NCI-H82 treated with DMSO at 0.1 percent for 48 hours (cell line): Measurements from ENCODE around the gene NGEF.

Source experiments
- DNase-seq: peaks from one replicate; lab custom pipeline; 2025; ENCODE audit not compliant: unreplicated experiment; lab: John Stamatoyannopoulos, UW

NGEF gene

GRCh38 chr2:232901736-232902578, 111.1 kb downstream of the NGEF start:
- no peak for DNase-seq

DNA sequence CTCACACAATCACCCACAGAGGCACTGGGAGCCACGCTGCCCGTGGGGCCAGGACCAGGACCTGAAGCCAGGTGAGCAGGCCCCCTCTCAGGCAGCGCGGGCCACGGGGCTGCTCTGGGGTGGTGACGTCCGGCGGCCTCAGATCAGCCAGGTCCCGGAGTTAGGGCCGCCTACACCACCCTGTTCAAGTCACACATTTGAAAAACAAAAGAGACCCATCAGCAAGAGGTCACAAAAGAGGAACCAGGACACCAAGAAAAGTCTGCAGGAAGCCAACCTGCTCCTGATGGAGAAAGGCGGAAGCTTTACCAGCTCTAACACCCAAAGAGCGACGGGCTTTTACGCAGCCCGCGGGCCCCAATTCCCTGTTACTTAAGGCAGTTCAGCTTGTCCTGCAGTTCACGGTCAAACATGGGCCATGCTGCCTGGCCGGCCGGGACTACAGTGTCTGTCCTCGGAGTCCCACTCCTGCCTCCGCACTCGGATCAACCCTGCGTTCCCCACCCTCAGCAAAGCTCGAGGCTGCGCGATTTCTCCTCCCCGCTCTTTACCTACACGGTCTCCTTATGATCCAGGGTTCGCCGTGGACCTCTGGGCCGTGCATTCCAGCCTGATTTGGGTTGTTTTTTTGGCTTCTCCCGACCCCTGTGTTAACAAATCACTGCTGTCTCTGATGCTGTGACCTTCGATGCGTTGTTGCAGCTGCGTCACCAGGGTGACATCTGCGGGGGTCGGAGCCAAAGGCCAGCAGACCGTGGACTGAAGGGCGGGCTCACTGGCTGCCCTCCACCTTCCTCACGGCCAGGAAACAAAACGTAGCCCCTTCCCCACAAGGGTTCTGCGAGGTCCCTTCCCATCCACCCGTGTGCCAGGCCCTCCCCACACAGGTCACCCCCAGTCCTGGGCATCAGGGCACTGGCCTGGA, 112.0 kb downstream of the NGEF start:
- no peak for DNase-seq

DNA sequence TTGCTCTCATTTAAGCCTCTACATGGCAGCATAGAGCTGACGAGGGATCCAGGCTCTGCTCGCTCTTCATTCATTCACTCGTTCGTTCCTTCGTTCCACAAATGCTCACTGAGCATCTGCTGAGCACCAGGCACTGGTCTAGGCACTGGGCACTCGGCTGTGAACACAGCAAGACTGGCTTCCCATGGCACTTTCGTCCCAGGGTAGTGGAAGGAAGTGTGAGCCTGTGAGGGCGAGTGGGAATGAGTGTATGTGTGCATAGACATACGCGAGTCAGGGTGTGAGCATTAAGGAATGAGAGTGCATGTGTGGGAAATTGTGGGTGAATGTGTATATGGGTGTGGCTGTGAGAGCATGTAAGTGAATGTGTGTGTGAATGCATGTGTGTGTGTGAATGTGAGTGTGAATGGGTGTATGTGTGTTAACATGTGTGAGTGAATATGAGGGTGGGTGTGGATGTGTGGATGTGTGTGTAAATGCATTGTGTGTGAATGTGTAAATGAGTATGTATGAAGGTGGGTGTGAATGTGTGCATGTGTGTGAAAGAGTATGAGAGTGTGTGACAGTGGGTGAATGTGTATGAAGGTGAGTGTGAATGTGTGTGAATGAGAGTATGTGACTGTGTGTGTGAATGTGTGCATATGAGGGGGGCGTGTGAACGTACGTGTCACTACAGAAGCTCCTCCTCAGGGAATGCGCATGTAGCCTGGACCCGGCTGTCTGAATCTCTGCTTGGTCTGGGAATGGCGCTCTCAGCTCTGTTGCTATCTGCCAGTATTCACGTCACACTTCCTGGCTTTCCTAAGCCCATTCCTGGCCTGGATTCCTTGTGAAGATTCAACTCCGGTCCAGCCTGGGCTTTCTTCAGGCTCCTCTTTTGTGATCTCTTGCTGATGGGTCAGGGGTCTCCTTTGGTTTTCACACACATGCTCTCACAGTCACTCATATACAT, 114.2 kb downstream of the NGEF start:
- DNase-seq, result no peak

GRCh38 chr2:232897598-232898408, 115.3 kb downstream of the NGEF start:
- no peak for DNase-seq

DNA sequence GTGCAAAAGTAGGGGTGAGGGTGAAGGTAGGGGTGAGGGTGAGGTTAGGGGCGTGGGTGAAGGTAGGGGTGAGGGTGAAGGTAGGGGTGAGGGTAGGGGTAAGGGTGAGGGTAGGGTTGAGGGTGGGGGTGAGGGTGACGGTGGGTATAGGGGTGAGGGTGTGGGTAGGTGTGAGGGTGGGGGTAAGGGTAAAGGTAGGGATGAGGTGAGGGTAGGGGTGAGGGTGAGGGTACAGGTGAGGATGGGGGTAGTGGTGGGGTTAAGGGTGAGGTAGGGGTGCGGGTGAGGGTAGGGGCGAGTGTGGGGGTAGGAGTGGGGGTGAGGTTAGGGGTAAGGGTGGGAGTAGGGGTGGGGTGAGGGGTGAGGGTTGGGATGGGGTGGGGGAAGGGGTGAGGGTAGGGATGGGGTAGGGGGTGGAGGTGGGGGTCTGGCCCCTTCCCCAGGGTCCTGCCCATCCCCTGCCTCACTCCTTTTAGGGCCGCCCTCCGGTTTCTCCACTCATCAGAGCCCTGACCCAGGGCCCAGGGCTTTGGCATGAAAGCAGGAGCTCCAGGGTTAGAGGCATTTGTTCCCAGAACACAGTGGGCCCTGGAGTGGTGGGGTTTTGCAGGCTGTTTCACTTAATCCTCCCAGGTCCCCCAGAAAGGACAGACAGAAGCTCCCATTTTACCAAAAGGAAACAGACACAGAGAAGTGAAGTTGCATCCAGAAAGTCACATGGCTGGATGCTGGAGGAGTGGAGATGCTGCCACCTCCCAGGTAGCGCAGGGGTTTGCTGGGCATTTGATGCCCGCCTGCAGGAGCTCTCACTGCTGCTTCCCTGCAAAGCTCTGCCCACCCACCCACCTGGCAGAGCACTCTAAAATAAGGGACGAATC, 116.1 kb downstream of the NGEF start:
- DNase-seq, result no peak

DNA sequence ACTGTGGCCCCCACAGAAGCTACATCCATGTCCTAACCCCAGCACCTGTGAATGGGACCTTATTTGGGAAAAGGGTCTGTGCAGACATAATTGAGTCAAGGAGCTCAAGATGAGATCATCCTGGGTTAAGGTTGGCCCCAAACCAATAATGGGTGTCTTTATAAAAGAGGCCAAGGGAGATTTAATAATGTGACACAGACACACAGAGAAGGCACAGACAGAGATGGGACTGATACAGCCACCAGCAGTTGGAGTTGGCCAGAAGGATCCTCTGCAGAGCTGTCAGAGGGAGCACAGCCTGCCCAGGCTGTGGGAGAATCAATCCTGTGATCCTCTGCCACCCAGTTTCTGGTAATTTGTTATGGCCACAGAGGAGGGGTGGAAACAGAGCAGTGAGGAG, 116.9 kb downstream of the NGEF start:
- DNase-seq, result no peak

GRCh38 chr2:232894746-232895145, 118.3 kb downstream of the NGEF start:
- no peak for DNase-seq

- no peak for DNase-seq
These were observed 118.8 kb downstream of the NGEF start for GRCh38 chr2:232894251-232894650.

DNA sequence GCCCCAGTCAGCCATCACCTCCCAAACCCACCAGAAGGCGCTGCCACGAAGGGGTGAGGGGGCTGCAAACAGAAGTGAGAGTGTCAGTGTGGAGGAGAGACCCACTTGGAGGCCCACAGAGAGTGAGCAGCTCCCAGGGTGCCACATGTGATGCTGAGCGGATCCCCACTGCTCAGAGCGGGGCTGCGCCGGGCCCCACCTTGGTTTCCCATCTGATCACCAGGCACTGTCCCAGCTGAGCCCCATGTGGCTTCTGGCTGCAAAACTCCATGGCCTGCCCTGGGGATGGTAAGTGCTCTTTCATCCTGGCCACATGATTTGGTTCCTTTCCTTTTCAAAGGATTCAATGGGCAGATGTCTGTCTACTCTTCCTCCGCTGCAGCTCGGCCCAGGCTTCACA, 119.2 kb downstream of the NGEF start:
- no peak for DNase-seq

GRCh38 chr2:232892843-232893242, 120.2 kb downstream of the NGEF start:
- DNase-seq, result no peak

- DNase-seq, result no peak
These were observed 120.8 kb downstream of the NGEF start for GRCh38 chr2:232892221-232892620.

- no peak for DNase-seq
These were observed 121.4 kb downstream of the NGEF start for GRCh38 chr2:232891621-232892071.

DNA sequence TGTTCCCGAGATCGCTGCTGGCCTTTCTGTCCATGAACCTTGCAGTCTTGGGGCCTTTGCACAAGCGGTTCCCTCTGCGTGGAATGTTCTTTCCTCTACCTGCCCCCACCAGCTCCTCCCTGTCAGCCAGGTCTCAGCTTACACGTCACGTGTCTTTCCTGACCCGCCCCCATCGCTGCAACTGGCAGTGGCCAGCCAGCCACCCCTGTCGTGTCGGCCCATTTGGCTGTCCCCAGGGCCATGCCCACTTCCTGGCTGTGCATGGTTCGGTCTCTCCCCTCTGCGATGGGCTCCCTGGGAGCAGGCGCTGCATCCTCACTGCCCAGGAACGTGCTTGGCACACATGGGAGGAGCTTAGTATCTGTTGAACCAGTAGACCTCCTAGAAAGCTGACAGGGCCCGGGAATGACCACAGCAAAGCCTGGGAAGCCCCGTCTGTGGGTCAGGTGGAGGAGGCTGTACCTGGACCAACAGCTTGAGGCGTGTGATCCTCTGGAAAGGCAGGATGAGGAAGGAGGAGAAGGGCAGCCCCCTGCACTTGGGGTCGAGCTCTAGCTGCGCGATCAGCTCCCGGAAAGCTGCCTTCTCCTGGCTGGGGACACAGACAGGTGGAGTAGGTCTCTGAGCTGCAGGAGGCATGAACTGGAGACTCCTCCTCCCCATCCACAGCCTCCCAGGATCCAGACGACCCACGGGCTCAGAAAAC, 122.0 kb downstream of the NGEF start:
- no peak for DNase-seq

- DNase-seq, result no peak
These were observed 122.5 kb downstream of the NGEF start for GRCh38 chr2:232890536-232890895.

DNA sequence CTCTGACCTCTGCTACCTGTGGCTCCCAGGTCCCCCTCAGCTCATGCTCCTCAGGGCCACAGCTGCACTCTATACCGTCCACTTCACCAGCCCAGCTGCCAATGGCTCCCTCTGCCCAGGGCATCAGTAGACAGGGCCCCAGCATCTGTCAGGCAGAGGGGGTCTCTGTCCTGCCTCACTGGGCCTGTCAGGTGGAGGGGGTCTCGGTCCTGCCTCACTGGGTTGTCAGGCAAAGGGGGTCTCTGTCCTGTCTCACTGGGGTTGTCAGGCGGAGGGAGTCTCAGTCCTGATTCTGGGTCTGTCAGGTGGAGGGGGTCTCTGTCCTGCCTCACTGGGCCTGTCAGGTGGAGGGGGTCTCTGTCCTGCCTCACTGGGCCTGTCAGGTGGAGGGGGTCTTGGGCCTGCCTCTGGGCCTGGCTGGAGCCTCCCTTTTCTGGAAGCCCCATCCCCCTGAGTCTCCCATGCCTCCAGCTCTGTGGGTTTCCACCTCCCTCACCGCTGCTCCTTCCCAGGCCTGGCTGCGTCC, 123.1 kb downstream of the NGEF start:
- no peak for DNase-seq

DNA sequence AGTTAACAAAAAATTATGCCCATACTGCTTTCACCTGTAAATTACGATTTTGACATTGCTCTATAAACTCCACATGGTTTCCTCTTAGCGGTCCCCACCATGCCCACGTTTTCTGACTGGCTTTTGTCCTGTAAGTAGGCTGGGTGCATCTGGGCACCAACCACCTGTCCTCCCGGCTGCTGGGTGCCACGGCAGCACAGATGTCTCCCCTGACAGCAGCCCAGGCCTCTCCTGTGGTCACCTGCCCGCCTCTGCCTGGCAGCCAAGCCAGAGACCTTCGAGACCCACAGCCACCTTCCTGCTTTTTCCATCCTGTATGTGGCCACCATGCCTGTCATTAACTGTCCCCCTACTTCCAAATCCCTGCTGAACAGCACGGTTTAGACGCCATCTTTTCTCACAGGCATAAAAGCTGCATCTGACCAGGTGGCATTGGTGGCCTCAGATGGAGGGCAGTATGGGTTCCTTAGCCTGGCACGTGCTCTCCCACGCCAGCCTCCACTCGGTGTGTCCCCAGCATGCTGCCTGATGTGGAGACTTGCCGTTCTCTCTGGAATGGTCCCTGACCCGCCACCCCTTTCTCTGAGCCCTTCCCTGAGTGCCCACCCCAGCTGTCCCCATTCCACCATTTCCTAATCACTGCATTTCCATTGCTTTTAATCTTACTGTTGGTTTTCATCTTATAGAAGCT, 124.1 kb downstream of the NGEF start:
- no peak for DNase-seq

DNA sequence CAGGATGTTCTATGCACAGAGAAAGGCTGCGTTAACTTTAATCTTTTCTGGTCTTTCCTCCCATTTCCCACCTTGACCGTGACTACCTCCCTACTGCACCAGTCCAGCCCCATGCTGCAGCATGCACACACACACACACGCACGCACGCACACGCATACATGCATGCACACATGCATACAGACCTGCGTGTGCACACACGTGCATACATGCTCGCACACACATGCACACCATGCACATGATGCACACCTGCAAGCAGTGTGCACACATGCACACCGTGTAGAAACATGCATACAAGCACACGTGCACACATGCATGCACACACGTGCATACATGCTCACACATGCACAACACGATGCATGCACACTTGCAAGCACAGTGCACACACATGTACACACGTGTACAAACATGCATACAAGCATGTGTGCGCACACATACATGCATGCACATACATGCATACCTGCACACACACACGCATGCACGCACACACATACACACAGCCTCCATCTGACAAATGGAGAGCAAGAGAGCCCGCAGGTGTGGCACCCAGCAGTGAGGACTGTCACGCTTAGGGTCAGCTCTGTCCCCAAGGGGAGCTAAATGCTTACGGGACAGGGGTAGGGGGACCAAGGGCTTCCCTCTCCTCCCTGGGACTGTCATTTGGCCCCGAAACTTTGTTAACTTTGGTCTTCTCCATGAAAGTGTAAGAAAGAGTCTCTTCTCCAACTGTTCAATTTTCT, 124.8 kb downstream of the NGEF start:
- no peak for DNase-seq
